ENCODE data around the gene ARHGEF26.

ARHGEF26 gene

GRCh38 chr3:154180836-154181691 is 59.9 kb downstream of the ARHGEF26 start:
- 0 out of 2 replicates have a peak, but pooled peaks cover 1% of the 10 kb centered on the region for H3K4me1 ChIP-seq (ENCODE audit: control insufficient read depth, insufficient read depth, low read length)
- WGBS (ENCODE audit: insufficient coverage, insufficient read length): no CpG with 5 or more reads among the region's 10 CpGs
- H3K4me3 ChIP-seq (ENCODE audit: low read length): no peak overlapping the region
- no peaks in the 10 kb centered on the region for H3K27me3 ChIP-seq (ENCODE audit: control insufficient read depth, insufficient read depth, low read length)
- DNase-seq (ENCODE audit: low read depth, low spot score): no peak
- H3K27ac ChIP-seq (ENCODE audit: low read length): no peak overlapping the region
- H3K9me3 ChIP-seq (ENCODE audit: control insufficient read depth, insufficient read depth, low read length): no peaks in the 10 kb centered on the region
- H3K36me3 ChIP-seq (ENCODE audit: control insufficient read depth, insufficient read depth, low read length): no peaks in the 10 kb centered on the region

DNA sequence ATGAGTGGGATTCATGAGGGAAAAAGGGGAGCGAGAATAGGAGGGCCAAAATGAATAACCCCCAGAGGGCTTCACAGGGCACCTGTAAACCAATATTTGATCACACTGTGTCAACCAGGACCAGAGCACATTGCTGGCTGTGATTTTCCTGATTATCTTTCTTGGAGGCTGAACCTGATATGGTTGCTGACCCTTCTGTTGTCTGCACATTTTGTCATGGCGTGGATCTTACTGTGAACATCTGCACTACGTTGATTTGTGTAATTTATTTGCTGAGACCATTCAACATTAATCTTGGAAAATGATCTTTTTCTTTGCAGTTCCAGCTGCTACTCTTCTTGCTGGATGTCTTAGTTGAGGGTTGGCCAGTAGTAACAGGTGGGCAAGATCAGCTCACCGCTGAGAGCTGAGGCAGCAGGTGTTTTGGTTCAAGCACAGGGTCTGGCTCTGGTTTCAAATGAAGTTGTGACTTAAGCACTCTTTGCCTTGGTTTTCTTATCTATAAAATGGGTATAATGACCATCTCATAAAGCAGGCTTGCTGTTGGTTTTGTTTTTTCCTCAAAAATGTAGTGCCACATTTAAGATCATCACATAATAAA is 61.2 kb downstream of the ARHGEF26 start:
- no CpG with 5 or more reads among the region's 4 CpGs for WGBS (ENCODE audit: insufficient coverage, insufficient read length)

DNA sequence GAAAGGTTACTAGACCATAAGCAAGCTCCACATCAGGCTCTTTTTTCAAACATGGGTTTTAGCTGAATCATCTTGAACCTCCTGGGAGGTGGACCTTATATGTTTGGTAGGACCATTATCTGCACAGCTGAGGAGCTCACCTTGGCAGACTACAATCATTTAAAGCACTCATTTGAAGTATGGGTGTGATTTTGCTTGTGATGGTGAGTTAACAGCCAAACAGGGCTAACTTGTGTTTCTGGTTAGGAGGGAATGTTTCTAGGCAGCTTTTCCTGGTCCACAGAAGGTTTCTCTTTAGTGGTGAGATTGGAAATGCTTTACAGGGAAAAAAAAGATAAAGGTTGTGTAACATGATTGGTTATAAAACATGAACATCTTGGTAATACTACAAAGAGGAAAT is 61.8 kb downstream of the ARHGEF26 start:
- Histone ChIP-seq H3K27ac (ENCODE audit: low read length) (no peak overlapping the region), H3K9me3 (ENCODE audit: control insufficient read depth, insufficient read depth, low read length) (no peaks in the 10 kb centered on the region)
- no peak for DNase-seq (ENCODE audit: low read depth, low spot score)

More for the DNA sequence above, 61.2 kb downstream of the ARHGEF26 start:
- H3K4me3 ChIP-seq (ENCODE audit: low read length): no peak overlapping the region
- no peaks in the 10 kb centered on the region for H3K4me1 ChIP-seq (ENCODE audit: control insufficient read depth, insufficient read depth, low read length)
- H3K9me3 ChIP-seq (ENCODE audit: control insufficient read depth, insufficient read depth, low read length): no peaks in the 10 kb centered on the region
- no peaks in the 10 kb centered on the region for H3K27me3 ChIP-seq (ENCODE audit: control insufficient read depth, insufficient read depth, low read length)
- DNase-seq (ENCODE audit: low read depth, low spot score): no peak
- H3K36me3 ChIP-seq (ENCODE audit: control insufficient read depth, insufficient read depth, low read length): no peaks in the 10 kb centered on the region
- no peak overlapping the region for H3K27ac ChIP-seq (ENCODE audit: low read length)

DNA sequence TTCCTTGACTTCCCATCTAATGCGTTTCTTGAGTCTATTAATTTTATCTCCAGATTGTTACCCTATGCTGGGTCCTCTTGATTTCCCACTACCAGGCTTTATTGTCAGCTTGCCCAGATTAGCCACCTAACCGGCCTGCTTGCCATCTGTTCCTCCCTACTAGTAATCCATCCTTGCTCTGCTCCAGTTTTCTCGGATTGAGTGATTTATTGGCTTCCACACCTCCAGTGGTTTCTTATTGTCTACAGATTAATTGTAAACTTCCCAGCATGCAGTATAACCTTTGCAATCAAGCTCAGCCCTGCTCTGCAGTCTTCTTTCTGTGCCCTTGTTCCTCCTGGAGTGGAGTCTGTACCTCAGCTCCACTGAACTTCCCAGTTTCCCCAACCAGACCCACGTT is 63.4 kb downstream of the ARHGEF26 start:
- no peaks in the 10 kb centered on the region for H3K4me1 ChIP-seq (ENCODE audit: control insufficient read depth, insufficient read depth, low read length)
- no peak for DNase-seq (ENCODE audit: low read depth, low spot score)
- no peaks in the 10 kb centered on the region for H3K27me3 ChIP-seq (ENCODE audit: control insufficient read depth, insufficient read depth, low read length)
- H3K9me3 ChIP-seq (ENCODE audit: control insufficient read depth, insufficient read depth, low read length): no peaks in the 10 kb centered on the region
- no peak overlapping the region for H3K27ac ChIP-seq (ENCODE audit: low read length)
- no peaks in the 10 kb centered on the region for H3K36me3 ChIP-seq (ENCODE audit: control insufficient read depth, insufficient read depth, low read length)
- no peak overlapping the region for H3K4me3 ChIP-seq (ENCODE audit: low read length)
- WGBS (ENCODE audit: insufficient coverage, insufficient read length): no CpG with 5 or more reads among the region's 4 CpGs

More for the DNA sequence above, 61.8 kb downstream of the ARHGEF26 start:
- Histone ChIP-seq H3K4me1 (ENCODE audit: control insufficient read depth, insufficient read depth, low read length) (no peaks in the 10 kb centered on the region), H3K4me3 (ENCODE audit: low read length) (no peak overlapping the region), H3K27me3 (ENCODE audit: control insufficient read depth, insufficient read depth, low read length) (no peaks in the 10 kb centered on the region), H3K36me3 (ENCODE audit: control insufficient read depth, insufficient read depth, low read length) (no peaks in the 10 kb centered on the region)

DNA sequence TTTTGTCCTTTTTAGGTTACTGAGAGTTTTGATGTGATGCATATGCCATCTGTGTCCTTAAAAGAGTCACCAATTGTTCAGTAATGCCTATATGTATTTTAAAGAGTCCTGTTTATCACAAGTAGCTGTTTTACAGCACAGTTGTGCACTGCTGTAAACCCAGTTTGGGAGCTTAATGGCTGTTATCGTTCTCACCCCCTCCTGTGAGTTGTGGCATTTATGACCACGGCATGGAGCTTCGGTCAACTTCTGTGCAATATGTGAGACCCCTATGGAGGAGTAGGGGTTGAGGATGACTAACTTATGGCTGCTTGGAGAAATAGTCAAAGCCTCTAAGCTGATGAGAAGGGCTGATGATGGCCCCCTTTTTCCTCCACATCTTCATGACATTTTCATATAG is 67.2 kb downstream of the ARHGEF26 start:
- no peaks in the 10 kb centered on the region for H3K27me3 ChIP-seq (ENCODE audit: control insufficient read depth, insufficient read depth, low read length)
- no peaks in the 10 kb centered on the region for H3K36me3 ChIP-seq (ENCODE audit: control insufficient read depth, insufficient read depth, low read length)
- DNase-seq (ENCODE audit: low read depth, low spot score): no peak
- no peak overlapping the region for H3K27ac ChIP-seq (ENCODE audit: low read length)
- no peak overlapping the region for H3K4me3 ChIP-seq (ENCODE audit: low read length)
- no peaks in the 10 kb centered on the region for H3K4me1 ChIP-seq (ENCODE audit: control insufficient read depth, insufficient read depth, low read length)
- H3K9me3 ChIP-seq (ENCODE audit: control insufficient read depth, insufficient read depth, low read length): no peaks in the 10 kb centered on the region
- no CpG with 5 or more reads among the region's 3 CpGs for WGBS (ENCODE audit: insufficient coverage, insufficient read length)

DNA sequence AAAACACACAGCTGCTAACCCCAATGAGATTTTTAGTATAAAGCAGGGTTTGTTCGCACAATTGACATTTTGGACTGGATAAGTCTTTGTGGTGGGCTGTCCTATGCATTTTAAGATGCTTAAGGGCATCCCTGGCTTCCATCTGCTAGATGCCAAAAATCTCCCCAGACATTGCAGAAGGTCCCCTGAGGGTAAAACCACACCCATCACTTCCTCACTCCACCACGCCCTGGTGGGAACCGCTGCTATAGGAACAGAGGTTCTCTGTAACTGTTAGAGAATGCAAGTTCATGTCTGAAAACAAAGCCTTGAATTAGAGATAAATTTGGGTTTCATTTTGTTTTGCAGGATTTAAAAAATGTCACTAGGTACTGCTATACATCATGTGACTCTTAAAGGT is 67.7 kb downstream of the ARHGEF26 start:
- Histone ChIP-seq H3K36me3 (ENCODE audit: control insufficient read depth, insufficient read depth, low read length) (no peaks in the 10 kb centered on the region), H3K4me3 (ENCODE audit: low read length) (no peak overlapping the region), H3K27me3 (ENCODE audit: control insufficient read depth, insufficient read depth, low read length) (no peaks in the 10 kb centered on the region), H3K4me1 (ENCODE audit: control insufficient read depth, insufficient read depth, low read length) (no peaks in the 10 kb centered on the region), H3K9me3 (ENCODE audit: control insufficient read depth, insufficient read depth, low read length) (no peaks in the 10 kb centered on the region), H3K27ac (ENCODE audit: low read length) (no peak overlapping the region)
- no CpG with 5 or more reads among the region's 3 CpGs for WGBS (ENCODE audit: insufficient coverage, insufficient read length)
- DNase-seq (ENCODE audit: low read depth, low spot score): no peak

DNA sequence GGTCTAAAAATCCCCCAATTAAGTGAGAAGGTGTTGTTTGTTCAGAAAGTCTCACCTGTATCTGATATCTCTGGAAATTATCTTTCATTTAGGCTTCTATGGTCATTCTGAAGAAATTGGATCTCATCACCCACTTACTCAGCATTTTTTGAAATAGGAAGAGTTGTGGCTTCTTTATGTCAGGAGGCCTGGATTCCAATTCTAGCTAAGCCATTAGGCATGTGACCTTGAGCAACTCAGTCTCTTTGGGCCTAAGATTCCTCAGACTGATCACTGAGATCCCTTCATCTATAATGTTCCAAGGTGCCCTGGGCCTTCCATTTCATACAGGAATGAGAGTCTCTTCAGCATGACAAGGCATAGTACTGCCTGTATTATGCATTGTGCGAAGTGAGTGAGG is 70.3 kb downstream of the ARHGEF26 start:
- DNase-seq (ENCODE audit: low read depth, low spot score): no peak

GRCh38 chr3:154192225-154192624 is 71.0 kb downstream of the ARHGEF26 start:
- DNase-seq (ENCODE audit: low read depth, low spot score): no peak
- Histone ChIP-seq H3K27ac (ENCODE audit: low read length) (no peak overlapping the region), H3K36me3 (ENCODE audit: control insufficient read depth, insufficient read depth, low read length) (no peaks in the 10 kb centered on the region), H3K27me3 (ENCODE audit: control insufficient read depth, insufficient read depth, low read length) (no peaks in the 10 kb centered on the region), H3K4me3 (ENCODE audit: low read length) (no peak overlapping the region), H3K4me1 (ENCODE audit: control insufficient read depth, insufficient read depth, low read length) (no peaks in the 10 kb centered on the region), H3K9me3 (ENCODE audit: control insufficient read depth, insufficient read depth, low read length) (no peaks in the 10 kb centered on the region)
- WGBS (ENCODE audit: insufficient coverage, insufficient read length): no CpG with 5 or more reads among the region's 2 CpGs

More for the DNA sequence above, 70.3 kb downstream of the ARHGEF26 start:
- Histone ChIP-seq H3K27ac (ENCODE audit: low read length) (no peak overlapping the region), H3K27me3 (ENCODE audit: control insufficient read depth, insufficient read depth, low read length) (no peaks in the 10 kb centered on the region), H3K36me3 (ENCODE audit: control insufficient read depth, insufficient read depth, low read length) (no peaks in the 10 kb centered on the region), H3K4me1 (ENCODE audit: control insufficient read depth, insufficient read depth, low read length) (no peaks in the 10 kb centered on the region), H3K4me3 (ENCODE audit: low read length) (no peak overlapping the region), H3K9me3 (ENCODE audit: control insufficient read depth, insufficient read depth, low read length) (no peaks in the 10 kb centered on the region)
- no CpG with 5 or more reads among the region's 1 CpG for WGBS (ENCODE audit: insufficient coverage, insufficient read length)

DNA sequence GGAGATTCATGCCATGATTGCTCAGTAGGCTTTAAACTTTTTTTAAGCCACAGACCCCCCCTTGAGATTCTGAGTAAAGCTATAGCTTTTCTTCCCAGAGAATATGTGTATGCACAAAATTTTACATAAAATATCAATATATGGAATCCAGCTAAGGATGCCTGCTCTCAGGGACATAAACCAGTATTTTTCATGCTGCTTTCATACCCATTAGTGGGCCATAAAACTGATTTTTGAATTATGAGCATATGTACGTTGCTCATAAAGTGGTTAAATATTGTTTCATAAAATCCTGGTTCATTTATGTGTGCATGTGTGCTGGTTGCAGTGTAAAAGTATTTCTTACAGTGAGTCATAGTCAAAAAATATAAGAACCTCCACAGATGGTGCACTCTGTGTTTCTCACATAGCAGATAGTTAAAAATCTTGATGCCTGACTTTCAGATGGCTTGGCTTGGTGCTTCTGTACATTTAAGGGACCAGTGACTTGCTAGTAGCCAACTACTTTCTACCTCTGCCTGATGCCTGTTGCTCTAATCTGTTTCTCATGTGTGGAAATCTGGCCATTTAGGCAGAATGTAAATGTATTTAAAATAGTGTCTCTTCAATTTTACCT is 71.9 kb downstream of the ARHGEF26 start:
- H3K4me3 ChIP-seq (ENCODE audit: low read length): no peak overlapping the region
- no CpG with 5 or more reads among the region's 1 CpG for WGBS (ENCODE audit: insufficient coverage, insufficient read length)
- DNase-seq (ENCODE audit: low read depth, low spot score): no peak
- no peaks in the 10 kb centered on the region for H3K4me1 ChIP-seq (ENCODE audit: control insufficient read depth, insufficient read depth, low read length)
- no peak overlapping the region for H3K27ac ChIP-seq (ENCODE audit: low read length)
- H3K27me3 ChIP-seq (ENCODE audit: control insufficient read depth, insufficient read depth, low read length): no peaks in the 10 kb centered on the region
- H3K36me3 ChIP-seq (ENCODE audit: control insufficient read depth, insufficient read depth, low read length): no peaks in the 10 kb centered on the region
- H3K9me3 ChIP-seq (ENCODE audit: control insufficient read depth, insufficient read depth, low read length): no peaks in the 10 kb centered on the region

DNA sequence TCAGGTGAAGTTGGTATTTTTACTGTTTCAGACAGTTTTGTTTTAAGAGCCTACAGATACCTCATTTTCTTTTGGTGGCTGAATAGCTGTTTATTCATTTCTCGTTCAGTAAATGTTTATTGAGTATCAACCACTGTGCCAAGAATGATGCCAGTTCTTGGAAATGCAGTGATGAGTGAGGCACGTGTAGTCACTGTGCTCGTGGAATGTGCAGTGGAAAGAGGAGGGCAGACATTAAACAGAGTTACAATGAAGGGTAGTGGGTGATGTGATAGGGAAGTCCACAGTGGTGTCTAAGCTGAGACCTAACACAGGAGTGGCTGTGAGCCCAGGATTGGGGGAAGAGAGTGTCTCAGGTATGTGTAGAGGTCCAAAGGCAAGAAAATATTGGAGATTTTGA is 73.7 kb downstream of the ARHGEF26 start:
- no CpG with 5 or more reads among the region's 3 CpGs for WGBS (ENCODE audit: insufficient coverage, insufficient read length)
- Histone ChIP-seq H3K36me3 (ENCODE audit: control insufficient read depth, insufficient read depth, low read length) (no peaks in the 10 kb centered on the region), H3K4me3 (ENCODE audit: low read length) (no peak overlapping the region), H3K4me1 (ENCODE audit: control insufficient read depth, insufficient read depth, low read length) (no peaks in the 10 kb centered on the region), H3K27ac (ENCODE audit: low read length) (no peak overlapping the region), H3K9me3 (ENCODE audit: control insufficient read depth, insufficient read depth, low read length) (no peaks in the 10 kb centered on the region), H3K27me3 (ENCODE audit: control insufficient read depth, insufficient read depth, low read length) (no peaks in the 10 kb centered on the region)
- DNase-seq (ENCODE audit: low read depth, low spot score): no peak

All from iPS DF 6.9 (cell line).